ENCODE measurements around the gene LARP1.

Gene LARP1

GRCh38 chr5:154865466-154866184 lies 110.4 kb downstream of the LARP1 start:
- H3K4me3 ChIP-seq (ENCODE audit: low read depth, low read length): no peak overlapping the region
- TF ChIP-seq, protein P1, sequence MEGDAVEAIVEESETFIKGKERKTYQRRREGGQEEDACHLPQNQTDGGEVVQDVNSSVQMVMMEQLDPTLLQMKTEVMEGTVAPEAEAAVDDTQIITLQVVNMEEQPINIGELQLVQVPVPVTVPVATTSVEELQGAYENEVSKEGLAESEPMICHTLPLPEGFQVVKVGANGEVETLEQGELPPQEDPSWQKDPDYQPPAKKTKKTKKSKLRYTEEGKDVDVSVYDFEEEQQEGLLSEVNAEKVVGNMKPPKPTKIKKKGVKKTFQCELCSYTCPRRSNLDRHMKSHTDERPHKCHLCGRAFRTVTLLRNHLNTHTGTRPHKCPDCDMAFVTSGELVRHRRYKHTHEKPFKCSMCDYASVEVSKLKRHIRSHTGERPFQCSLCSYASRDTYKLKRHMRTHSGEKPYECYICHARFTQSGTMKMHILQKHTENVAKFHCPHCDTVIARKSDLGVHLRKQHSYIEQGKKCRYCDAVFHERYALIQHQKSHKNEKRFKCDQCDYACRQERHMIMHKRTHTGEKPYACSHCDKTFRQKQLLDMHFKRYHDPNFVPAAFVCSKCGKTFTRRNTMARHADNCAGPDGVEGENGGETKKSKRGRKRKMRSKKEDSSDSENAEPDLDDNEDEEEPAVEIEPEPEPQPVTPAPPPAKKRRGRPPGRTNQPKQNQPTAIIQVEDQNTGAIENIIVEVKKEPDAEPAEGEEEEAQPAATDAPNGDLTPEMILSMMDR (IDR thresholded peaks at IDR 0.05; ENCODE audit: low read depth, low read length): no peak

DNA sequence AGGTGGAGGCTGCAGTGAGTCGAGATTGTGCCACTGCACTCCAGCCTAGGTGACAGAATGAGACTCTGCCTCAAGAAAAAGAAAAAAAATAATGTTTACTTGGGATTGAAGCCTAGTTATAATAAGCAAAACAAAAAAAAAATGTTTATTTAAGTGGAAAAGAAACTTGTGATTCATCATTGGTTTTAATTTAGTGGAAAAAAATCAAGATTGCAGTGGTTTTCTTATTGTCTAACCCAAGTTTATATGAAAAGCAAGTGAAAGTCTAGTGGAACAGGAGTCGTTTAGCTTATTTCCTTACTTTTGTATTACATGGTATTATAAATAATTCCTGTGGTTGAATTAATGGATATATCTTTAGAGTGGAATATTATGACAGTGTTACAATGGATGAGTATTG lies 111.7 kb downstream of the LARP1 start:
- H3K4me3 ChIP-seq (ENCODE audit: low read depth, low read length): no peak overlapping the region
- TF ChIP-seq, protein P1 (IDR thresholded peaks at IDR 0.05; ENCODE audit: low read depth, low read length): no peak
